Muscle layer of duodenum (tissue), 2 donors: ENCODE data around the gene GNG14.
"Not testable (repeated sequence)": the region's sequence is repeated elsewhere in the genome, so short reads cannot be mapped to it uniquely, and the experiment has no call there.

Experiments
- H3K27ac ChIP-seq: one replicate; pipeline ENCODE4 v1.7.0; 2013; ENCODE audit warnings: mild to moderate bottlenecking, low read length
- H3K27me3 ChIP-seq: one replicate; pipeline ENCODE4 v1.7.0; 2013; ENCODE audit warnings: low read depth, mild to moderate bottlenecking, control low read depth, low read length
- H3K36me3 ChIP-seq, 2 donors: one replicate each; pipeline ENCODE4 v1.7.0; 2013; ENCODE audit warnings: low read length in 2 of 2, control low read depth in 1 of 2, mild to moderate bottlenecking in 1 of 2; ENCODE audit not compliant: insufficient read depth in 2 of 2, control insufficient read depth in 1 of 2
- H3K4me1 ChIP-seq, 2 donors: one replicate each; pipeline ENCODE4 v1.7.0; 2013; ENCODE audit warnings: low read length in 2 of 2, mild to moderate bottlenecking in 2 of 2, control low read depth in 1 of 2, moderate library complexity in 1 of 2; ENCODE audit not compliant: insufficient read depth in 2 of 2, control insufficient read depth in 1 of 2
- H3K4me3 ChIP-seq, 2 donors: one replicate each; pipeline ENCODE4 v1.7.0; 2013; ENCODE audit warnings: low read length in 2 of 2, low read depth in 1 of 2, mild to moderate bottlenecking in 1 of 2
- H3K9me3 ChIP-seq, 2 donors: one replicate each; pipeline ENCODE4 v1.7.0; 2013; ENCODE audit warnings: low read length in 2 of 2, control low read depth in 1 of 2, mild to moderate bottlenecking in 1 of 2; ENCODE audit not compliant: control insufficient read depth in 1 of 2
- donor health status: healthy.

The GNG14 gene

GRCh38 chr19:12668346-12668745 lies 19.5 kb upstream of the GNG14 start:
- peaks cover 6 to 27% of the 10 kb centered on the region in 2 donors for H3K36me3 ChIP-seq
- H3K9me3 ChIP-seq: no peaks in the 10 kb centered on the region
- no peaks in the 10 kb centered on the region for H3K27me3 ChIP-seq
- peak overlapping the region; percentile 97 to 100 for H3K4me3 ChIP-seq
- H3K4me1 ChIP-seq: peaks cover 19 to 46% of the 10 kb centered on the region in 2 donors
- peak overlapping the region; percentile 100 for H3K27ac ChIP-seq

GRCh38 chr19:12668932-12669269 lies 18.9 kb upstream of the GNG14 start:
- Histone ChIP-seq H3K9me3 (no peaks in the 10 kb centered on the region), H3K4me1 (peaks cover 19 to 46% of the 10 kb centered on the region in 2 donors), H3K27me3 (no peaks in the 10 kb centered on the region), H3K36me3 (peaks cover 4 to 25% of the 10 kb centered on the region in 2 donors), H3K27ac (peak overlapping the region; percentile 100), H3K4me3 (peak overlapping the region; percentile 97 to 100)

GRCh38 chr19:12669270-12670158 lies 18.3 kb upstream of the GNG14 start:
- Histone ChIP-seq H3K27me3 (no peaks in the 10 kb centered on the region), H3K4me1 (peaks cover 19 to 46% of the 10 kb centered on the region in 2 donors), H3K27ac (peak overlapping the region; percentile 100), H3K36me3 (peaks cover 10 to 28% of the 10 kb centered on the region in 2 donors), H3K9me3 (no peaks in the 10 kb centered on the region), H3K4me3 (peak overlapping the region; percentile 97 to 100)

GRCh38 chr19:12670159-12670928 lies 17.5 kb upstream of the GNG14 start:
- H3K27me3 ChIP-seq: no peaks in the 10 kb centered on the region
- no peaks in the 10 kb centered on the region for H3K9me3 ChIP-seq
- H3K4me3 ChIP-seq: peak overlapping the region; percentile 97 to 100
- H3K36me3 ChIP-seq: peaks cover 8 to 27% of the 10 kb centered on the region in 2 donors
- peaks cover 19 to 45% of the 10 kb centered on the region in 2 donors for H3K4me1 ChIP-seq
- peak overlapping the region; percentile 100 for H3K27ac ChIP-seq

GRCh38 chr19:12672744-12673143 lies 15.1 kb upstream of the GNG14 start:
- Histone ChIP-seq H3K4me3 (no peak overlapping the region), H3K9me3 (no peaks in the 10 kb centered on the region), H3K27me3 (no peaks in the 10 kb centered on the region), H3K4me1 (peaks cover 14 to 33% of the 10 kb centered on the region in 2 donors), H3K27ac (no peak overlapping the region), H3K36me3 (peaks cover 24 to 48% of the 10 kb centered on the region in 2 donors)

GRCh38 chr19:12675399-12675798 lies 12.4 kb upstream of the GNG14 start:
- H3K9me3 ChIP-seq: no peaks in the 10 kb centered on the region
- H3K27ac ChIP-seq: no peak overlapping the region
- no peaks in the 10 kb centered on the region for H3K27me3 ChIP-seq
- H3K4me1 ChIP-seq: peaks cover 3 to 18% of the 10 kb centered on the region in 2 donors
- no peak overlapping the region for H3K4me3 ChIP-seq
- peaks cover 34 to 72% of the 10 kb centered on the region in 2 donors for H3K36me3 ChIP-seq

GRCh38 chr19:12675940-12676339 lies 11.9 kb upstream of the GNG14 start:
- Histone ChIP-seq H3K4me3 (no peak overlapping the region), H3K27ac (no peak overlapping the region), H3K27me3 (no peaks in the 10 kb centered on the region), H3K36me3 (peaks cover 34 to 72% of the 10 kb centered on the region in 2 donors), H3K4me1 (peaks cover 0 to 16% of the 10 kb centered on the region in 2 donors), H3K9me3 (no peaks in the 10 kb centered on the region)

GRCh38 chr19:12676384-12676792 lies 11.4 kb upstream of the GNG14 start:
- H3K9me3 ChIP-seq: no peaks in the 10 kb centered on the region
- peaks cover 34 to 72% of the 10 kb centered on the region in 2 donors for H3K36me3 ChIP-seq
- H3K4me3 ChIP-seq: no peak overlapping the region
- H3K4me1 ChIP-seq: peaks cover 0 to 16% of the 10 kb centered on the region in 2 donors
- H3K27me3 ChIP-seq: no peaks in the 10 kb centered on the region
- no peak overlapping the region for H3K27ac ChIP-seq

- Histone ChIP-seq H3K4me1 (peaks cover 0 to 16% of the 10 kb centered on the region in 2 donors), H3K4me3 (no peak overlapping the region), H3K36me3 (peaks cover 34 to 72% of the 10 kb centered on the region in 2 donors), H3K27ac (no peak overlapping the region), H3K27me3 (no peaks in the 10 kb centered on the region), H3K9me3 (no peaks in the 10 kb centered on the region)
Observed at GRCh38 chr19:12676928-12677327, 10.9 kb upstream of the GNG14 start.

- Histone ChIP-seq H3K4me1 (peaks cover 0 to 16% of the 10 kb centered on the region in 2 donors), H3K36me3 (peaks cover 34 to 64% of the 10 kb centered on the region in 2 donors)
- H3K27ac ChIP-seq, H3K4me3 ChIP-seq, H3K27me3 ChIP-seq, H3K9me3 ChIP-seq: not testable (repeated sequence)
Observed at GRCh38 chr19:12678039-12678438, 9.8 kb upstream of the GNG14 start.

GRCh38 chr19:12680034-12680433 lies 7.8 kb upstream of the GNG14 start:
- H3K27me3 ChIP-seq: no peaks in the 10 kb centered on the region
- H3K4me1 ChIP-seq: peaks cover 0 to 16% of the 10 kb centered on the region in 2 donors
- H3K27ac ChIP-seq: no peak overlapping the region
- no peaks in the 10 kb centered on the region for H3K9me3 ChIP-seq
- H3K4me3 ChIP-seq: no peak overlapping the region
- peaks cover 27 to 48% of the 10 kb centered on the region in 2 donors for H3K36me3 ChIP-seq
